ENCODE results near the gene FGFR3.

FGFR3 gene

DNA sequence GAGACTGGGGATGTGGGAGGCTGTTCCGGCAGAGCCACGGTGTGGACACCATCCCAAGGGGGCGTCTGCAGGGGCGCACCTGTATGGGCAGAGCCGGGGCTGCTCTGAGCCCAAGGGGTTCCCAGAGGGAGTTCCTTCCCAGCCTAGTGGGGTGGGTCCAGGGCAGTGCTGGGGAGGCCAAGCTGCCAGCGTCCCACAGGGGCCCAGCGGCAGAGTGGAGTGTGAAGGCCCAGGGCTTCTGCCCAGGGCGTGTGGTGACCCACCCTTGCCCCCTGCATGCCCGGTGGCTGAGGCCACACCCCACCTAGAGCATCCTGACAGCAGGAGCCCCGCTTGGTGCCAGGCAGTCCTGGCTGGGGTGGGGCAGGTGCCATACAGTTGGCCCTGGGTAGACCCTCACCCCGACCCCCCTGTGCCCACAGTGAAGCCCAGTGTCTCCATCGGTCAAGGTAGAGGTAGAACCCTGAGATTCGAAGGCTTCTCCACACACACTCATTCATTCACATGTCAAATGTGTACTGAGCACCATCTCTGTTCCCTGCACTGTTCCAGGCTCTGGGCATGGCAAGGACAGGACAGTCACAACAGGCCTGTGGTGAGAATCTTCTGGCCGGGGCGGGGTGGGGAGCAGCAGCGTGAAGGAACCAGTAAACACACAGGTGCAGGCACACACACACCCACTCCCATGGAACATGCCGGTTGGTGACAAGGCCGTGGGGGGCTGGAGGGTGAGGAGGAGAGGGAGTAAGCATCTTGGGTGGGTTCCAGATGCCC is 42.5 kb upstream of the FGFR3 start:
- DNase-seq (ENCODE audit: low read depth, low spot score) = no peak
- TF ChIP-seq, protein P1, sequence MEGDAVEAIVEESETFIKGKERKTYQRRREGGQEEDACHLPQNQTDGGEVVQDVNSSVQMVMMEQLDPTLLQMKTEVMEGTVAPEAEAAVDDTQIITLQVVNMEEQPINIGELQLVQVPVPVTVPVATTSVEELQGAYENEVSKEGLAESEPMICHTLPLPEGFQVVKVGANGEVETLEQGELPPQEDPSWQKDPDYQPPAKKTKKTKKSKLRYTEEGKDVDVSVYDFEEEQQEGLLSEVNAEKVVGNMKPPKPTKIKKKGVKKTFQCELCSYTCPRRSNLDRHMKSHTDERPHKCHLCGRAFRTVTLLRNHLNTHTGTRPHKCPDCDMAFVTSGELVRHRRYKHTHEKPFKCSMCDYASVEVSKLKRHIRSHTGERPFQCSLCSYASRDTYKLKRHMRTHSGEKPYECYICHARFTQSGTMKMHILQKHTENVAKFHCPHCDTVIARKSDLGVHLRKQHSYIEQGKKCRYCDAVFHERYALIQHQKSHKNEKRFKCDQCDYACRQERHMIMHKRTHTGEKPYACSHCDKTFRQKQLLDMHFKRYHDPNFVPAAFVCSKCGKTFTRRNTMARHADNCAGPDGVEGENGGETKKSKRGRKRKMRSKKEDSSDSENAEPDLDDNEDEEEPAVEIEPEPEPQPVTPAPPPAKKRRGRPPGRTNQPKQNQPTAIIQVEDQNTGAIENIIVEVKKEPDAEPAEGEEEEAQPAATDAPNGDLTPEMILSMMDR (IDR thresholded peaks at IDR 0.05; ENCODE audit: insufficient read depth, low read length, missing control alignments) = no peak
- CTCF ChIA-PET = interaction anchor here (7.4 kb wide), 1 partner anchor 61 kb away, joined by 205 read pairs; no protein-coding TSS in a partner anchor
- POLR2A ChIA-PET = no interaction called here
- H3K4me3 ChIP-seq (ENCODE audit: low read depth, low read length) = no peak overlapping the region

DNA sequence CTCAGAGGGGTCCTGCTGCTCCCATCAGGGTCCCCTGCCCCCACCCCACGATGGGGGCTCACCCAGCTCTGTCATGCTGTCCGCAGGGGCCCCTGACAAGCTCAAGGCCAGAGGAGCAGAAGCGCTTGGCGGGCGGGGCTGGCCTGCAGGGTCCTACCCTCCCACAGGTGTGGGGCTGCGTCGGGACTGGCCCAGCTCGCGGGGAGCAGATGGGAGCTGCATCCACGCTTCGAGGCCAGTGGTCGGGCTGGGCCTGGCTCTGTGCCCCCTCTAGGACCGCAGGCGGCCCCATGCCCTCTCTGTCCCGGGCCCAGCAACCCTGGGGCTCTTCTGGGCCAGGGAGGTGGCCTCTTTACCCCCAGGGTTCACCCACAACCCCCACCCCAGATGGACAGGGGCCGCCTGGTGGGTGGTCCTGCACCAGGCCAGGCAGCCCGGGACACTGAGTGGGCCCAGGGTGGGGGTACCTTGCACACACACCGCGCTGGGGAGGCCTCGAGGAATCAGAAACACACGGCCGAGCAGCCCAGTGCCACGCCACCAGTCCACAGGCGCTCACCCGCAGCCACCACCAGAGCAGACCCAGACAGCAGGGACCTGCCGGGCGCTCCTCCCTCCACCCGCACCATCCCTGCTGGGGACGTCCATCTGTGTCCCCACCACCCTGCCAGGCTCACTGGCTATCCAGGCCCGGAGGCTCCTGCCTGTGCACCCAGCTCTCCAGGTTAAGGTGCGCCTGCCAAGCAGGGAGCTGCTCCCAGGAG is 41.8 kb upstream of the FGFR3 start:
- no peak for DNase-seq (ENCODE audit: low read depth, low spot score)
- POLR2A ChIA-PET = interaction anchor here (0.6 kb wide), 1 partner anchor 45 kb away, joined by 3 read pairs; no protein-coding TSS in a partner anchor
- TF ChIP-seq, protein P1 (IDR thresholded peaks at IDR 0.05; ENCODE audit: insufficient read depth, low read length, missing control alignments) = no peak
- CTCF ChIA-PET = interaction anchor here (0.9 to 2.3 kb wide), 9 partner anchors 11 to 159 kb away, joined by 3 to 17 read pairs (median 4); no protein-coding TSS in a partner anchor
- H3K4me3 ChIP-seq (ENCODE audit: low read depth, low read length) = no peak overlapping the region

DNA sequence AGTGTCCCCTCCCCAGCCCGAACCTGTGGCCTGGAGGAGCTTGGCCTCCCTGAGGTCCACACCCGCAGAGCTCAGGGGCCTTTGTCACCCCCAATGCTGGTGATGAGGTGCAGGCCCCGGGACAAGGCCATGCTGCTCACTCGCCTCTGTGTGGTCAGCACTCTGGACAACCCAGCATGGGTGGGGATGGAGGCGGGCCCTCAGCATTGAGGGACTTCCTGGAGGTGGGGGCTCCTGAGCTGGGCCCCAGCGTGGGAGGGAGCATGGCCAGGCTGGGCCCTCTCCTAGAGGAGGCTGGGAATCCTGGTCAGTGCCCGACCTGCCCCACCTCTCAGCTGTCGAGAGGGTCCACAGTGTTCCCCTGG is 41.2 kb upstream of the FGFR3 start:
- CTCF ChIA-PET = interaction anchor here (0.9 to 2.3 kb wide), 9 partner anchors 10 to 158 kb away, joined by 3 to 17 read pairs (median 4); no protein-coding TSS in a partner anchor
- no peak overlapping the region for H3K4me3 ChIP-seq (ENCODE audit: low read depth, low read length)
- TF ChIP-seq, protein P1 (IDR thresholded peaks at IDR 0.05; ENCODE audit: insufficient read depth, low read length, missing control alignments) = no peak
- DNase-seq (ENCODE audit: low read depth, low spot score) = no peak
- POLR2A ChIA-PET = no interaction called here

DNA sequence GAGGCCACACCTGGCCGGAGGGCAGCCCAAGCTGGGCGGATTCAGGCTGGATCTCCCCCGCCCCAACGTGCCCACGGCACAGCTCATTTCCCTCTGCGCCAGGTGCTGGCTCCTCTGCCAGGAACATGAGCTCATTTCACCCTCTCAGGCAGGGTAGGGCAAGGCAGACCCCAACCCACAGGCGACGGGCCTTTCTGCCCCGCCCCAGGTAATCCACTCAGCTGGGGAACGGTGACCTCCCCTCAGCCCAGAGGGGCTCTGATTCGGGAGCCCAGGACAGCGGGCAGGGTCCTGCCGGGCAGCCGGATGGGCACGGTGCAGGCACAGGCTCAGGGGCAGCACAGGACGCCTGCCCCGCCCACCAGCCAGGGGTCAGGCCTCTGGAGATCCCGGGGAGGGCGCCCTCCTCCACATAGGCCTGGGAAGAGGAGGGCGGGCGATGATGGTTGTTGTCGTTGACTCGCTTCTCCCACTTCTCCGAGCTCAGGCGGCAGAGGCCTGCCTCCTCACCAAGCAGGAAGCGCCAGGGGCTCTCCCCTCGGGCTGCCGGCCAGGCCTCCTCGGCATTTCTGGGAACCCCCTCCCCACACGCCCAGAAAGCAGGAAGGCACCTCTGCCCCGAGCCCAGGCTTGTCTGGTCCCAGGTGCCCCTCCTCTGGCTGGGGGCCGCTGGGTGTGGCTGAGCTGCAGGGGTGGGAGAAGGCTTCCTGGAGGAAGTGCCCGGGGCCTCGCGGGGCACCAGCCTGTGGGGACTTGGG is 40.6 kb upstream of the FGFR3 start:
- ChIA-PET CTCF (interaction anchor here (0.9 to 2.3 kb wide), 10 partner anchors 10 to 158 kb away, joined by 3 to 17 read pairs (median 4); no protein-coding TSS in a partner anchor), POLR2A (no interaction called here)
- DNase-seq (ENCODE audit: low read depth, low spot score) = no peak
- TF ChIP-seq, protein P1 (IDR thresholded peaks at IDR 0.05; ENCODE audit: insufficient read depth, low read length, missing control alignments) = no peak
- H3K4me3 ChIP-seq (ENCODE audit: low read depth, low read length) = no peak overlapping the region

DNA sequence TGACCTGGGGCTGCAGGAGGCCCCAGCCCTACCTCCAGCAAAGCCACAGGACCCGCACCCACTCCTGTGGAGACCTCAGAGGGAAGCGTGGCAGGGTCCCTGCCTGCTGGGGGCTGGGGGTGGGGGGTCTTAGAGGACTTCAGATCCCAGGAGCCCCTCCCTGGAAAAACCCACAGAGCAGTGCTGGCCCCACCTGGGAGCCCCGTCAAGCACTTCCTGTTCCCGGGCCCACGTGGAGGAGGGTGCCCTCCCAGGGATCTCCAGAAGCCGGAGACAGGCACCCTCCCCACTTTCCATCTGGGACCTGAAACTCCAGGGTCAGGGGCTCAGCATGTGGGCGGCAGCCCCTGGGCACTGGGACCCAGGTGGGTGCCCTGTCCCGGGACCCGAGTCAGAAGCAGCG is 39.8 kb upstream of the FGFR3 start:
- DNase-seq (ENCODE audit: low read depth, low spot score) = no peak
- TF ChIP-seq, protein P1 (IDR thresholded peaks at IDR 0.05; ENCODE audit: insufficient read depth, low read length, missing control alignments) = no peak
- no peak overlapping the region for H3K4me3 ChIP-seq (ENCODE audit: low read depth, low read length)
- ChIA-PET POLR2A (no interaction called here), CTCF (interaction anchor here (1.1 to 2.3 kb wide), 3 partner anchors 9 to 56 kb away, joined by 3 to 17 read pairs (median 3); no protein-coding TSS in a partner anchor)

All from AG04449 (cell line).